H9 (cell line): ENCODE results near the gene PALS2. TPM values are rescaled to one million over a fixed set of nuclear protein-coding genes. Genes with fewer than 3 reads are reported as not detected.
A peak's percentile ranks its signal among the peaks of the same experiment; 100 is the strongest.

ENCODE experiments used
- DNase-seq: peaks from one replicate; pipeline ENCODE4 v3.0.0-alpha.2; 2017
- H2AFZ ChIP-seq: one replicate; pipeline ENCODE4 v1.6.1; 2013; ENCODE audit warnings: mild to moderate bottlenecking, low read length, control low read depth, moderate library complexity
- H2AK5ac ChIP-seq: 2 replicates; pipeline ENCODE4 v1.6.1; 2013; ENCODE audit warnings: low read length, control low read depth, mixed read lengths; ENCODE audit not compliant: insufficient read length
- H2BK120ac ChIP-seq: one replicate; pipeline ENCODE4 v1.6.1; 2013; ENCODE audit warnings: low read depth, mild to moderate bottlenecking, low read length, control low read depth, inconsistent platforms; ENCODE audit not compliant: poor library complexity, severe bottlenecking
- H2BK12ac ChIP-seq: 2 replicates; pipeline ENCODE4 v1.6.1; 2013; ENCODE audit warnings: low read length, control low read depth, mixed read lengths, low read depth; ENCODE audit not compliant: insufficient read length
- H2BK15ac ChIP-seq: 2 replicates; pipeline ENCODE4 v1.6.1; 2013; ENCODE audit warnings: low read depth, low read length, control low read depth
- H2BK20ac ChIP-seq: one replicate; pipeline ENCODE4 v1.6.1; 2013; ENCODE audit warnings: low read depth, mild to moderate bottlenecking, low read length, control low read depth, inconsistent platforms; ENCODE audit not compliant: poor library complexity, severe bottlenecking
- H2BK5ac ChIP-seq: 2 replicates; pipeline ENCODE4 v1.6.1; 2013; ENCODE audit warnings: low read length, control low read depth, mixed read lengths; ENCODE audit not compliant: insufficient read length
- H3K14ac ChIP-seq: 2 replicates; pipeline ENCODE4 v1.6.1; 2013; ENCODE audit warnings: low read length, control low read depth; ENCODE audit not compliant: insufficient read depth
- H3K18ac ChIP-seq: 2 replicates; pipeline ENCODE4 v1.6.1; 2013; ENCODE audit warnings: low read depth, mild to moderate bottlenecking, mixed read lengths, low read length, control low read depth; ENCODE audit not compliant: insufficient read length
- H3K23ac ChIP-seq: 2 replicates; pipeline ENCODE4 v1.6.1; 2013; ENCODE audit warnings: low read length, control low read depth, mixed read lengths, low read depth; ENCODE audit not compliant: insufficient read length
- H3K23me2 ChIP-seq: 2 replicates; pipeline ENCODE4 v1.6.1; 2013; ENCODE audit warnings: low read depth, mild to moderate bottlenecking, mixed read lengths, low read length, control low read depth; ENCODE audit not compliant: insufficient read length, poor library complexity, severe bottlenecking
- H3K27ac ChIP-seq: 2 replicates; pipeline ENCODE4 v1.5.1; 2013; ENCODE audit warnings: low read length, control low read depth, mixed read lengths, low read depth; ENCODE audit not compliant: insufficient read length
- H3K27me3 ChIP-seq: 2 replicates; pipeline ENCODE4 v1.6.1; 2013; ENCODE audit warnings: low read length, control low read depth, inconsistent platforms; ENCODE audit not compliant: insufficient read depth
- H3K4ac ChIP-seq: 2 replicates; pipeline ENCODE4 v1.6.1; 2013; ENCODE audit warnings: low read depth, mild to moderate bottlenecking, control low read depth, inconsistent platforms, low read length, moderate library complexity
- H3K4me1 ChIP-seq: 2 replicates; pipeline ENCODE4 v1.6.1; 2013; ENCODE audit warnings: low read length, control low read depth, inconsistent platforms; ENCODE audit not compliant: insufficient read depth
- H3K4me2 ChIP-seq: 2 replicates; pipeline ENCODE4 v1.6.1; 2013; ENCODE audit warnings: low read length, control low read depth, mixed read lengths; ENCODE audit not compliant: insufficient read length, insufficient read depth
- H3K56ac ChIP-seq: 2 replicates; pipeline ENCODE4 v1.6.1; 2013; ENCODE audit warnings: low read depth, mild to moderate bottlenecking, mixed read lengths, low read length, control low read depth; ENCODE audit not compliant: insufficient read length
- H3K79me1 ChIP-seq: 2 replicates; pipeline ENCODE4 v1.6.1; 2013; ENCODE audit warnings: low read depth, mild to moderate bottlenecking, moderate library complexity, low read length, control low read depth, inconsistent platforms; ENCODE audit not compliant: insufficient read depth, poor library complexity, severe bottlenecking
- H3K79me2 ChIP-seq: 2 replicates; pipeline ENCODE4 v1.6.1; 2013; ENCODE audit warnings: low read length, control low read depth, inconsistent platforms; ENCODE audit not compliant: insufficient read depth
- H3K9ac ChIP-seq: 2 replicates; pipeline ENCODE4 v1.6.1; 2013; ENCODE audit warnings: low read length, control low read depth, mixed read lengths; ENCODE audit not compliant: insufficient read length; ENCODE audit errors: extremely low read depth
- H3K9me3 ChIP-seq: one replicate; pipeline ENCODE4 v1.6.1; 2013; ENCODE audit warnings: low read depth, low read length, inconsistent platforms; ENCODE audit not compliant: control insufficient read depth
- H3T11ph ChIP-seq: one replicate; pipeline ENCODE4 v1.6.1; 2013; ENCODE audit warnings: mild to moderate bottlenecking, low read length, control low read depth, inconsistent platforms
- H4K20me1 ChIP-seq: one replicate; pipeline ENCODE4 v1.6.1; 2013; ENCODE audit not compliant: control insufficient read depth, insufficient read length, insufficient read depth
- H4K5ac ChIP-seq: 2 replicates; pipeline ENCODE4 v1.6.1; 2013; ENCODE audit warnings: low read depth, mild to moderate bottlenecking, mixed read lengths, low read length, control low read depth; ENCODE audit not compliant: insufficient read length
- H4K8ac ChIP-seq: replicated peaks from 2 replicates; pipeline ENCODE4 v1.6.1; 2013; ENCODE audit warnings: low read length, control low read depth, mixed read lengths, low read depth; ENCODE audit not compliant: insufficient read length
- H4K91ac ChIP-seq: 2 replicates; pipeline ENCODE4 v1.6.1; 2013; ENCODE audit warnings: low read depth, mild to moderate bottlenecking, moderate library complexity, mixed read lengths, low read length, control low read depth; ENCODE audit not compliant: insufficient read length
- H3K27ac Mint-ChIP-seq, 3 experiments: 2 replicates in 2 of 3; 3 replicates in 1 of 3; pipeline ENCODE4 v1.8.0; 2020 to 2021; ENCODE audit warnings: mixed read lengths in 3 of 3, mild to moderate bottlenecking in 1 of 3, moderate library complexity in 1 of 3
- H3K27me3 Mint-ChIP-seq: 2 replicates; pipeline ENCODE4 v1.8.0; 2021; ENCODE audit warnings: low read depth, mild to moderate bottlenecking, moderate library complexity, mixed read lengths
- H3K36me3 Mint-ChIP-seq, 3 experiments: 2 replicates in 2 of 3; 3 replicates in 1 of 3; pipeline ENCODE4 v1.8.0; 2020 to 2021; ENCODE audit warnings: low read depth in 3 of 3, mixed read lengths in 3 of 3; ENCODE audit not compliant: insufficient read depth in 1 of 3
- H3K4me1 Mint-ChIP-seq, 2 experiments: 2 replicates each; pipeline ENCODE4 v1.8.0; 2020; ENCODE audit warnings: mixed read lengths in 2 of 2
- H3K4me3 Mint-ChIP-seq, 2 experiments: 2 replicates in 1 of 2; 3 replicates in 1 of 2; pipeline ENCODE4 v1.8.0; 2020 to 2021; ENCODE audit warnings: mild to moderate bottlenecking in 2 of 2, mixed read lengths in 2 of 2, moderate library complexity in 1 of 2
- H3K9me3 Mint-ChIP-seq, 2 experiments: 2 replicates in 1 of 2; 3 replicates in 1 of 2; pipeline ENCODE4 v1.8.0; 2020; ENCODE audit warnings: mild to moderate bottlenecking in 2 of 2, mixed read lengths in 2 of 2, moderate library complexity in 1 of 2
- WGBS: extraction: QIAGEN DNeasy Blood & Tissue Kit; methylation state at CpG from one replicate; pipeline ENCODE4 v1.1.7; 2013; ENCODE audit warnings: missing lambda C conversion rate, low lambda C conversion rate, mixed read lengths; ENCODE audit not compliant: insufficient read length; ENCODE audit errors: extremely low coverage; 5-methylcytosine and 5-hydroxymethylcytosine counted together
- total RNA-seq: library from RNA; stranded (reverse); gene quantifications from 2 replicates; pipeline ENCODE4 v1.2.1, GENCODE V29; 2021
- TF ChIP-seq, protein P1 (sequence below): fragments of 200-600 bp; sonication (generic); conservative IDR thresholded peaks from 3 replicates; pipeline ENCODE4 v1.8.0; 2021; ENCODE audit warnings: antibody characterized with exemption, mild to moderate bottlenecking

Gene PALS2
- total RNA-seq, 1 experiment from 2014 or later = 63.1 TPM

DNA sequence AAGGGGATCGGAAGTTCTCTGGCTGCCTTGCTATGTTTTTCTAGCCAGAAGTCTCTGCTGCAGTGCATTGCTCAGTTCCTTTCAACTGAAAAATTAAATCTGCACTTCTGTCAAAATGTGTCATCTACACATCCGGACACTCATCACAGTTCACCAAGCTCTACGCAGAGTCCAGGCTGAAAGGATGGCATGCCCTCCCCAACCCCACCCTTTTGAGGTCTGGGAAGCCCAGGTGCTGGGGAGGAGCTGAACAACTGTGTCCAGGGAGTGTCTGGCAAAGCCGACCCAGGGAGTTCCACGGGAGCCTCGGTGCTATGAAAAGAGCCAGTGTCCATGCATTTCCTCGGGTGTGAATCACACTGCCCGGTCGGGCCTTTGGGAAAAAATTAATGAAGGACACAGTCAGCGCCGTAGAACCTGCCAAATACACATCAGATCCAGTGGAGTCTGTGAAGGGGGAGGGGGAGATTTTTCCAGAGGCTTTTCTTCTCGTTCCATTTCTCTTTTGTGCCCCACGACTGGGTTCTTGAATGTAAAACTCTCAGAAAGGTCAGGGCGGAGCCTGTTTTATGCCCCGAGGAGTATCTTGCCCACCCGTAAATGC, 757 bp upstream of the PALS2 start:
- no peak overlapping the region for H3T11ph ChIP-seq
- H3K23me2 ChIP-seq = peaks cover 11% of the 10 kb centered on the region
- H2AFZ ChIP-seq = peak overlapping the region; percentile 60
- H4K20me1 ChIP-seq = no peaks in the 10 kb centered on the region
- peak overlapping the region; percentile 73 for H2BK120ac ChIP-seq
- H2BK12ac ChIP-seq = no peak overlapping the region
- WGBS = no CpG with 5 or more reads among the region's 16 CpGs
- Mint-ChIP-seq H3K9me3 (peaks cover 0 to 3% of the 10 kb centered on the region in 2 experiments; a peak in 2 of 5 replicates), H3K4me3 (peak overlapping the region; percentile 76 to 84), H3K4me1 (peaks cover 60 to 66% of the 10 kb centered on the region in 2 experiments), H3K27me3 (peaks cover 27% of the 10 kb centered on the region), H3K36me3 (peaks cover 0 to 4% (median 0%) of the 10 kb centered on the region in 3 experiments; a peak in 3 of 7 replicates), H3K27ac (peak overlapping the region in 1 of 3 experiments; percentile 82; a peak in 1 of 7 replicates)
- H3K18ac ChIP-seq = no peak overlapping the region
- DNase-seq = no peak
- H3K9me3 ChIP-seq = no peaks in the 10 kb centered on the region
- no peak overlapping the region for H3K14ac ChIP-seq
- peaks cover 15% of the 10 kb centered on the region; the same call in 1 of the 2 replicates for H3K79me2 ChIP-seq
- peak overlapping the region; percentile 56 for H3K9ac ChIP-seq
- no peak overlapping the region for H3K23ac ChIP-seq
- H4K8ac ChIP-seq = no peak overlapping the region
- H3K4me1 ChIP-seq = peaks cover 12% of the 10 kb centered on the region; the same call in 1 of the 2 replicates
- no peaks in the 10 kb centered on the region for H3K79me1 ChIP-seq
- H2BK20ac ChIP-seq = no peak overlapping the region
- TF ChIP-seq, protein P1, sequence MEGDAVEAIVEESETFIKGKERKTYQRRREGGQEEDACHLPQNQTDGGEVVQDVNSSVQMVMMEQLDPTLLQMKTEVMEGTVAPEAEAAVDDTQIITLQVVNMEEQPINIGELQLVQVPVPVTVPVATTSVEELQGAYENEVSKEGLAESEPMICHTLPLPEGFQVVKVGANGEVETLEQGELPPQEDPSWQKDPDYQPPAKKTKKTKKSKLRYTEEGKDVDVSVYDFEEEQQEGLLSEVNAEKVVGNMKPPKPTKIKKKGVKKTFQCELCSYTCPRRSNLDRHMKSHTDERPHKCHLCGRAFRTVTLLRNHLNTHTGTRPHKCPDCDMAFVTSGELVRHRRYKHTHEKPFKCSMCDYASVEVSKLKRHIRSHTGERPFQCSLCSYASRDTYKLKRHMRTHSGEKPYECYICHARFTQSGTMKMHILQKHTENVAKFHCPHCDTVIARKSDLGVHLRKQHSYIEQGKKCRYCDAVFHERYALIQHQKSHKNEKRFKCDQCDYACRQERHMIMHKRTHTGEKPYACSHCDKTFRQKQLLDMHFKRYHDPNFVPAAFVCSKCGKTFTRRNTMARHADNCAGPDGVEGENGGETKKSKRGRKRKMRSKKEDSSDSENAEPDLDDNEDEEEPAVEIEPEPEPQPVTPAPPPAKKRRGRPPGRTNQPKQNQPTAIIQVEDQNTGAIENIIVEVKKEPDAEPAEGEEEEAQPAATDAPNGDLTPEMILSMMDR = no peak
- H3K4ac ChIP-seq = no peak overlapping the region
- no peak overlapping the region for H2BK5ac ChIP-seq
- H3K27ac ChIP-seq = no peak overlapping the region
- H3K56ac ChIP-seq = no peak overlapping the region
- H4K5ac ChIP-seq = no peak overlapping the region
- H3K4me2 ChIP-seq = peak overlapping the region; percentile 73
- H2BK15ac ChIP-seq = no peak overlapping the region
- H2AK5ac ChIP-seq = no peak overlapping the region
- no peak overlapping the region for H4K91ac ChIP-seq
- no peaks in the 10 kb centered on the region; the same call in 1 of the 2 replicates for H3K27me3 ChIP-seq
